NCI-H2171 treated with DMSO at 0.1 percent for 48 hours (cell line): ENCODE results near the gene CDCA4.
"Not testable (repeated sequence)": the region's sequence is repeated elsewhere in the genome, so short reads cannot be mapped to it uniquely, and the experiment has no call there.

Experiments used
- DNase-seq: peaks from one replicate; lab custom pipeline; 2025; lab: John Stamatoyannopoulos, UW

CDCA4 gene

GRCh38 chr14:105058521-105059034, 37.7 kb upstream of the CDCA4 start:
- no peak for DNase-seq

- DNase-seq = no peak
These were observed 35.5 kb upstream of the CDCA4 start for GRCh38 chr14:105056303-105056831.

- DNase-seq = no peak
These were observed 34.9 kb upstream of the CDCA4 start for GRCh38 chr14:105055736-105056302.

- DNase-seq = no peak
These were observed 34.5 kb upstream of the CDCA4 start for GRCh38 chr14:105055334-105055733.

GRCh38 chr14:105053996-105054395, 33.1 kb upstream of the CDCA4 start:
- no peak for DNase-seq

GRCh38 chr14:105053421-105053820, 32.5 kb upstream of the CDCA4 start:
- peak; percentile 79 for DNase-seq

GRCh38 chr14:105052110-105052458, 31.2 kb upstream of the CDCA4 start:
- no peak for DNase-seq

- no peak for DNase-seq
These were observed 30.6 kb upstream of the CDCA4 start for GRCh38 chr14:105051182-105052109.

- DNase-seq = peak; percentile 91
These were observed 29.6 kb upstream of the CDCA4 start for GRCh38 chr14:105050551-105050897.

- DNase-seq = peak; percentile 81
These were observed 29.1 kb upstream of the CDCA4 start for GRCh38 chr14:105049753-105050550.

GRCh38 chr14:105047283-105048016, 26.6 kb upstream of the CDCA4 start:
- DNase-seq = no peak

- DNase-seq = no peak
These were observed 26.0 kb upstream of the CDCA4 start for GRCh38 chr14:105046891-105047282.

- DNase-seq = peak; percentile 79
These were observed 24.9 kb upstream of the CDCA4 start for GRCh38 chr14:105045710-105046326.

- DNase-seq = no peak
These were observed 22.8 kb upstream of the CDCA4 start for GRCh38 chr14:105043641-105044040.

GRCh38 chr14:105042813-105043212, 21.9 kb upstream of the CDCA4 start:
- DNase-seq = no peak

- DNase-seq = no peak
These were observed 21.2 kb upstream of the CDCA4 start for GRCh38 chr14:105041841-105042765.

- DNase-seq = no peak
These were observed 18.7 kb upstream of the CDCA4 start for GRCh38 chr14:105039458-105040205.

- DNase-seq = not testable (repeated sequence)
These were observed 14.7 kb upstream of the CDCA4 start for GRCh38 chr14:105035616-105036015.

GRCh38 chr14:105034315-105035039, 13.6 kb upstream of the CDCA4 start:
- no peak for DNase-seq
